Gastroesophageal sphincter (tissue), 3 donors: ENCODE results near the gene SNED1.

ENCODE experiments used
- EP300 ChIP-seq: sonication (generic); formaldehyde crosslinking; IDR thresholded peaks from one replicate; pipeline ENCODE4 v1.6.1; 2017; ENCODE audit warnings: antibody characterized with exemption, mild to moderate bottlenecking
- POLR2A ChIP-seq, 2 donors: fragments of 450-650 bp; IDR thresholded peaks; one replicate each; pipeline ENCODE4 v1.6.1; 2017; ENCODE audit warnings: antibody characterized with exemption in 2 of 2, mild to moderate bottlenecking in 2 of 2, moderate library complexity in 1 of 2
- POLR2AphosphoS5 ChIP-seq: sonication (generic); formaldehyde crosslinking; IDR thresholded peaks from one replicate; pipeline ENCODE4 v1.6.1; 2017; ENCODE audit warnings: antibody characterized with exemption
- TF ChIP-seq, protein P1 (sequence below), 4 experiments: fragments of 200-600 bp in 2 of 4; fragments of 450-650 bp in 2 of 4; sonication (generic) in 1 of 4; IDR thresholded peaks; one replicate each; pipeline ENCODE4 v1.5.1; 2017 to 2019; ENCODE audit warnings: antibody characterized with exemption in 4 of 4, mild to moderate bottlenecking in 2 of 4, moderate library complexity in 2 of 4

DNA sequence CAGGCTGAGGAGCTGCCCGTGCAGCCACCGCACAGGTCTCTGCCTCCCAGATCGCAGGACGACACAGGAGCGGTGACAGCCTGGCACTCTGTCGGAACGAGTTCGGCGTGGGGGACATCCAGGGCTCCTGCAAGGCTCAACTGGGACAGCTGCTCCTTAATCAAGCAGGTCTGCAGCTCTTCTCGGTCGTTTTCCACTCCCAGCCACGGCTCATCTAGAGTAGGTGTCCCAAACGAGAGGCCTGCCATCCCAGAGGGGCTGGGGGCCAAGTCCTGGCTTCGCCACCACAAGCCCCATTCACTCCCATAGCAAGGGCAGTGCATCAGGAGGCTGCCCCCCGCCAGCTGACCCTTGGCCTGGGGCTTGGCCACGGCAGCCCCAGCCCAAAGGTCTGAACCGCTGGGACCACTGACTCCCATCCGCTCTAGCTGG is 128.4 kb downstream of the SNED1 start:
- no peak for TF ChIP-seq POLR2A (IDR thresholded peaks at IDR 0.05)
- TF ChIP-seq, protein P1, sequence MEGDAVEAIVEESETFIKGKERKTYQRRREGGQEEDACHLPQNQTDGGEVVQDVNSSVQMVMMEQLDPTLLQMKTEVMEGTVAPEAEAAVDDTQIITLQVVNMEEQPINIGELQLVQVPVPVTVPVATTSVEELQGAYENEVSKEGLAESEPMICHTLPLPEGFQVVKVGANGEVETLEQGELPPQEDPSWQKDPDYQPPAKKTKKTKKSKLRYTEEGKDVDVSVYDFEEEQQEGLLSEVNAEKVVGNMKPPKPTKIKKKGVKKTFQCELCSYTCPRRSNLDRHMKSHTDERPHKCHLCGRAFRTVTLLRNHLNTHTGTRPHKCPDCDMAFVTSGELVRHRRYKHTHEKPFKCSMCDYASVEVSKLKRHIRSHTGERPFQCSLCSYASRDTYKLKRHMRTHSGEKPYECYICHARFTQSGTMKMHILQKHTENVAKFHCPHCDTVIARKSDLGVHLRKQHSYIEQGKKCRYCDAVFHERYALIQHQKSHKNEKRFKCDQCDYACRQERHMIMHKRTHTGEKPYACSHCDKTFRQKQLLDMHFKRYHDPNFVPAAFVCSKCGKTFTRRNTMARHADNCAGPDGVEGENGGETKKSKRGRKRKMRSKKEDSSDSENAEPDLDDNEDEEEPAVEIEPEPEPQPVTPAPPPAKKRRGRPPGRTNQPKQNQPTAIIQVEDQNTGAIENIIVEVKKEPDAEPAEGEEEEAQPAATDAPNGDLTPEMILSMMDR (IDR thresholded peaks at IDR 0.05): no peak
- no peak for TF ChIP-seq POLR2AphosphoS5
- TF ChIP-seq EP300: no peak
